Right renal cortex interstitium (tissue), 3 donors: ENCODE data around the gene SP3. TPM values are rescaled to one million over a fixed set of nuclear protein-coding genes. Genes with fewer than 3 reads are reported as not detected.

Experiments used
- DNase-seq, 3 donors: peaks; one replicate each; pipeline ENCODE4 v3.0.0-alpha.2; 2013; ENCODE audit warnings: low read depth in 3 of 3, low spot score in 2 of 3
- polyA plus RNA-seq, 3 donors: library from polyadenylated mRNA; unstranded; fragments of 120-200 nt; gene quantifications; one replicate each; pipeline ENCODE4 v1.2.1, GENCODE V29; 2013; ENCODE audit not compliant: insufficient read length in 3 of 3

Gene SP3
- polyA plus RNA-seq, 3 donors, result 119 to 134 (median 128) TPM

GRCh38 chr2:173948842-173949241, 16.3 kb downstream of the SP3 start:
- no peak for DNase-seq

GRCh38 chr2:173948198-173948597, 17.0 kb downstream of the SP3 start:
- no peak for DNase-seq

- no peak for DNase-seq
These were observed 18.0 kb downstream of the SP3 start for GRCh38 chr2:173947131-173947530.

- DNase-seq, result no peak
These were observed 21.4 kb downstream of the SP3 start for GRCh38 chr2:173943738-173944137.

- no peak for DNase-seq
These were observed 22.2 kb downstream of the SP3 start for GRCh38 chr2:173942861-173943523.

- DNase-seq, result no peak
These were observed 23.6 kb downstream of the SP3 start for GRCh38 chr2:173941567-173941966.

- DNase-seq, result no peak
These were observed 24.8 kb downstream of the SP3 start for GRCh38 chr2:173940208-173941020.

- DNase-seq, result no peak
These were observed 26.3 kb downstream of the SP3 start for GRCh38 chr2:173938700-173939384.

- DNase-seq, result no peak
These were observed 29.9 kb downstream of the SP3 start for GRCh38 chr2:173935305-173935704.

GRCh38 chr2:173934895-173935294, 30.3 kb downstream of the SP3 start:
- DNase-seq, result no peak

GRCh38 chr2:173931751-173932150, 33.4 kb downstream of the SP3 start:
- no peak for DNase-seq

GRCh38 chr2:173929441-173929840, 35.7 kb downstream of the SP3 start:
- no peak for DNase-seq

- no peak for DNase-seq
These were observed 38.3 kb downstream of the SP3 start for GRCh38 chr2:173926875-173927274.

- DNase-seq, result no peak
These were observed 40.9 kb downstream of the SP3 start for GRCh38 chr2:173924285-173924684.

- no peak for DNase-seq
These were observed 42.4 kb downstream of the SP3 start for GRCh38 chr2:173922760-173923159.

GRCh38 chr2:173922068-173922467, 43.1 kb downstream of the SP3 start:
- no peak for DNase-seq

- no peak for DNase-seq
These were observed 50.9 kb downstream of the SP3 start for GRCh38 chr2:173914055-173914927.

GRCh38 chr2:173909846-173910245, 55.3 kb downstream of the SP3 start:
- DNase-seq, result no peak

- DNase-seq, result no peak
These were observed 58.5 kb downstream of the SP3 start for GRCh38 chr2:173906626-173907025.

GRCh38 chr2:173903601-173904394, 61.4 kb downstream of the SP3 start:
- no peak for DNase-seq
